LNCAP (cell line): ENCODE results near the gene OR5M10.

Experiments
- TF ChIP-seq, protein P1 (sequence below): fragments of 450-650 bp; IDR thresholded peaks from 2 replicates; pipeline ENCODE4 v1.5.1; 2017; ENCODE audit warnings: mild to moderate bottlenecking

Gene OR5M10

DNA sequence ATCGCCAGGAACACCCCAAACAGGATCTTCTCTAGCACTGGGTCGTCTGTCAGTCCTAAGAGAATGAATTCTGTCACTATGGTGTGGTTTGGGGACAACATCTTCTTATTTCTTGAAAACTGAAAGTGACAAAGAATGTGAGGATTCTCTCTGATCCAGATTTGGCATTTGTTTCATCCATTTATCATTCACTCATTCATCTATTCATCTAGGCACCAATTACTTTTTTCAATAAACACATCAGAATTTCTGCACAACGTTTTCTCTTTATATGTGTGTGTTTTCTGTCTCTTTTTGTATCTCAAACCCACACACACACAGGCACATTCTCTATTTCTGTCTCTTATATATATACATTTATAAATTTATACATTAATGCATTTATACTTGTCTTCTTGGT is at the start of gene OR5M10:
OR5M10 (minus strand) TSS at position 101 of the 400 bp plus-strand sequence; CDS start at position 101, 0 bp downstream.
- TF ChIP-seq, protein P1, sequence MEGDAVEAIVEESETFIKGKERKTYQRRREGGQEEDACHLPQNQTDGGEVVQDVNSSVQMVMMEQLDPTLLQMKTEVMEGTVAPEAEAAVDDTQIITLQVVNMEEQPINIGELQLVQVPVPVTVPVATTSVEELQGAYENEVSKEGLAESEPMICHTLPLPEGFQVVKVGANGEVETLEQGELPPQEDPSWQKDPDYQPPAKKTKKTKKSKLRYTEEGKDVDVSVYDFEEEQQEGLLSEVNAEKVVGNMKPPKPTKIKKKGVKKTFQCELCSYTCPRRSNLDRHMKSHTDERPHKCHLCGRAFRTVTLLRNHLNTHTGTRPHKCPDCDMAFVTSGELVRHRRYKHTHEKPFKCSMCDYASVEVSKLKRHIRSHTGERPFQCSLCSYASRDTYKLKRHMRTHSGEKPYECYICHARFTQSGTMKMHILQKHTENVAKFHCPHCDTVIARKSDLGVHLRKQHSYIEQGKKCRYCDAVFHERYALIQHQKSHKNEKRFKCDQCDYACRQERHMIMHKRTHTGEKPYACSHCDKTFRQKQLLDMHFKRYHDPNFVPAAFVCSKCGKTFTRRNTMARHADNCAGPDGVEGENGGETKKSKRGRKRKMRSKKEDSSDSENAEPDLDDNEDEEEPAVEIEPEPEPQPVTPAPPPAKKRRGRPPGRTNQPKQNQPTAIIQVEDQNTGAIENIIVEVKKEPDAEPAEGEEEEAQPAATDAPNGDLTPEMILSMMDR, result no peak

DNA sequence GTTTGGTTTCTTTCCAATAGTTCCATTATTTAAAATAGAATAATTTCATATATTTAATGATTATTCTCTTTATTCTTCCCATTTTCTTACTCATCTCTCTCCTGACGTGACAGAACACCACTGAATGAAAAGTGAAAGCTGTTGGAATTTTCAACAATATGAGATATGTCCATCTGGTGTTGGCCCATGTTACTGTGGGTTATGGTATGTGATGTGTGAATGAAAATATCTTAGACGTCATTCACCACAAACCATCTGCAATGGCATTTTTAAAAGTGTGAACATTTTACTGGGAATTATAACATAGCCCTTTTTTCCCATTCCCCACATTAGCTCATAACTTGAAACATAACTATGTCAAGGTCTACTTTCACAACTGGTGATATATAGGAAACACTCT is 48.4 kb upstream of the OR5M10 start:
- TF ChIP-seq, protein P1, result no peak

DNA sequence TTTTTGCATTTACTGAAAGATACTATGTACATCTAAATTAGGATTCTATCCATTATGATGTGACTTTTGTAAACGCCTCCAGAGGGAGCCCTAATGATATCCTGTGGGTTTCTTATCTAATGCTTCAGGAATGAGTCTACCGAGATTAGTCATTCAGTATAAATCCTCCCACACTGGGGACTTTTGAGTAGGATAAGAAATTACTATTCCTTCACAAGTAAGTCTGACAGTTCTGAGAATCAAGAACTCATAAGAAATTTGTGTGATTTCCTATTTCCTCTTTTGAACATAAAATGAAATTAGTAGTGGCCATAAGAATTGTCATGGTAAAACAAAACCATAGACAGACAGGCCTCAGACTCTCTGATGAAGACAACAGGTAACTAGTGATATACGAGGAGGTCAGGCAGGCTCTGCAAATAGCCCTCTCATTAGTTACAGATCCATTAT is 47.2 kb upstream of the OR5M10 start:
- TF ChIP-seq, protein P1, result peak; percentile 77

DNA sequence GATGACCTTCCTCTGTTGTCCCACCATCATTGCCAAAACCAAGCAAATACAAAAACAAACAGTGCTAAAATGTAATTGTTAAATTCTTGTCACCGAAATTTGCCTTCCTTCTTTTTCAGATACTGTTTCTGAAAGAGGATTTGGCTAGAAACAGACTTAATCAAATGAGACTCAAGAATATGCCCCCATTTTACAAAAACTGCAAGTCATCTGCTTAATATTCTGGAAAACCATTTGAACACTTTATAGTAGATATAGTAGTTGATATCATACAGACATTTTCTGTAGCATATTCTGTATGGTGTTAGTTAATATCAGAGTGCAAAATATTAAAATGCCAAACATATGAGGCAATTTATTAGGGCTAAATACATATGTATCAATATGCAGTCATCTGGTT is 33.7 kb upstream of the OR5M10 start:
- TF ChIP-seq, protein P1, result no peak

DNA sequence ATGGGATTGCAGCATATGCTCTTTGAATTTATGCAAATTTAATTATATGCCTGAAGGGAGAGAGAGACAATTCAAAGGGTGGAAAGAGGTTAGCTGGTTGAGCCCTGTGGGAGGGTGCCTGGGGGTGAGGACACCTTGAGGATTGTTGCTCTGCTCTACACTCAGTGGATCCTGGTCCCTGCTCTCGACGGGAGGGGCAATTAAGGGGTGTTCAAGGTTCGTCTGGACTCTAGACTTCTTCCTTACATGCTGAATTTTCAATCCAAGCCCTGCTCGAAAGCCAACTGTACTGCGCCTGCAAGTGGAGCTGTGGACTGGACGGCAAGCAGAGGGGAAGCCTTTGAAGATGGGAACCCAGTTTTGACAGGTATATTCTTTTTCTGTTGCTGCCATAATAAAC is 18.9 kb downstream of the OR5M10 start:
- TF ChIP-seq, protein P1, result no peak

DNA sequence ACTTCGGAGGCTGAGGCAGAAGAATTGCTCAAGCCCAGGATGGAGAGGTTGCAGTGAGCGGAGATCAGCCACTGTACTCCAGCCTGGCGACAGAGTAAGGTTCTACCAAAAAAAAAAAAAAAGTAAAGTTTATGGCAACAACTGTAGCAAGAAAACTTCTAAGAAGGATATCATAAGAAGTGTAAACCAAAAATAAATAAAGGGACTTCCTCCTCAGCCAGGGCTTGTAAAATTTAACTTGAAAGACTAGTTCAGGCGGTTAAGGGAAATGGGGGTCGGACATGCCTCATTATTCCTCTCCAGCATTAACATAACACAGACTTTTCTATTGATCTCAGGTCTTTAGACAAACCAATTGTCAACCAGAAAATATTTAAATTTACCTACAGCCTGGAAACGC is 32.0 kb downstream of the OR5M10 start:
- TF ChIP-seq, protein P1, result no peak

DNA sequence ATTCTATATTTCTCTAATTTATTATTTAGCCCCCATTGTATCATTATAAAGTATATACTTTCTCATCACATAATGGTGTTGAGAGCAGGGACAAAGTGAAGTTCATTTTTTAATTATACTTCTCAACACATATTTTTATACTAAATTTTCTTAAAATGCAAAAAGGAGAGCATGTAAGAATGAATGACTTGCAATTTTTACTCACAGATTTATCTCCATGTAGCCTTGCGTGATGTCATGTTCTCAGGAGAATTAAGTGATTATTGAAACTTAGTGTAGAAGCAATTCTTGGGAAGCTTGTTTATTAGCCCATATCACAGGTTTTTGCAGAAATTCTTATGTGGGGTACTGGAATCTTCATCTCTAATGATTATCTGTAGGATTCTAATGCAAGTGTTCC is 33.8 kb downstream of the OR5M10 start:
- TF ChIP-seq, protein P1, result no peak

DNA sequence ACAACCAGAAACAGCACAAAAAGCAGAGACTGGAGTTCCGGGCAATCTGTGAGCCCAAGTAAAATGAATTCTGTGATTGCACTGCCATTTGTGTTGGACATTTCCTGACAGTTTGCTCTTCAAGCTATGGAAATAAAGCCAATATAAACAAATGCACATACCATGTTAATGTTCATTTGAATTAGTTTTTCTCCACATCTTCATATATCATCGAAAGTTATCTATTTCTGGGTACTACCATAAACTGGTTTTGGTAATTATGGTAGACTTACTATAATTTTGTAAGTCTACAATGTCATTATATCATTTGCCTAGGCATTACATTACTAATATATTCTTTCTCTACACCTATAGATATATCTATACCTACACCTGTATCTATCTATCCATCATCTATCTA is 34.4 kb downstream of the OR5M10 start, which contains the start of gene OR5M11:
OR5M11 (minus strand) TSS at position 101 of the 400 bp plus-strand sequence; CDS start at position 101, 0 bp downstream.
- TF ChIP-seq, protein P1, result no peak
